NCI-H1092 (cell line): Measurements from ENCODE around the gene ANKRD63.

Experiments
- DNase-seq: peaks from one replicate; lab custom pipeline; 2025; lab: John Stamatoyannopoulos, UW

The ANKRD63 gene

DNA sequence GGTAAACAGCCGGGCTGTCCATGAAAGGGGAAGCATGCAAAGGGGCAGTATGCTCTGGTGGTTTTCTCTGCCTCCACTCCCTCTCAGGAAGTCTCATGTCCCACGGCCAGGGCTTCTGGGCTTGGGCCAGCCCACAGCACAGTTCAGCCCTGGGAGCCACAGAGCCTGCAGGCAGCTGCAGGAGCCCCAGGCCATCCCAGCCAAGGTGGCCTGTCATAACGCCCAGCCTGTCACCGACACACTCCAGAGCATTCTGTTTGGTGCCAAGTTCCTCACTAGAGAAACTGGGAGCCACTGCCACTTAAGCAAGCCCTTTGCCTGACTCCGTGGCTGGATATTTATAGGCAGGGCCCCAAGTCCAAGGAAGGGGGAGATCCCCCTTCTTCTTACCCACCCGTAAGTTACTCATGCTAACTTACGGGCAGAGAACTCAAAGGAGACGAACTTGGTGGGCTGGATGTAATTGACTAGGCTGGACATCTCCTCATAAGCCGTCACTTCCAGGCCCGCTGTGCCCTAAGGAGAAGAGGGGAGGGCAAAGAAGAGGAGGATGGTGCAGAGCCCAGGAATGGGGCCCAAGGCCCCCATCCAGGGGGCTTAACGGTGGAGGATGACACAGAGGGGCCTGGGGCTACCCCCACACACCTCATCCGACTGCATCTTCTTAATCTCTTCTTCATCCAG is 13.2 kb upstream of the ANKRD63 start:
- DNase-seq: no peak

DNA sequence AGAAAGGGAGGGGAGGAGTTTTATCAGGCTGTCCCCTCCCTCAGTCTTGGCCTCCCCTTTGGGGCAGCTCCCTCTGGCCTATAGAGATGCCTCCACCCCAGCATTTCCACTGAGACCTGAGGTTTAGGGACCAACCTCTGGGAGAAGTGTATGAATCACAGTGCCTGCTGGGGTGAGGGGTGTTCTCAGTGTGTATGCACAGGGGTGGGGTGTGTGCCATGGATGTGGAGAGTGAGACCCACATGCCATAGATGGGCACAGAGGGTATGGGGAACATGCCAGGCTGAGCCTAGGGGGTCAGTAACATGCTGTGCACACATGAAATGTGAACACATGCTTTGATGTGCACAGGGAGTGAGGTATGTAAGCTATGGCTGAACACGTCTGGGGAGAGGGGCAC is 12.4 kb upstream of the ANKRD63 start:
- DNase-seq: no peak

GRCh38 chr15:40293905-40294895 is 11.3 kb upstream of the ANKRD63 start:
- DNase-seq: no peak

GRCh38 chr15:40293006-40293405 is 10.1 kb upstream of the ANKRD63 start:
- no peak for DNase-seq

DNA sequence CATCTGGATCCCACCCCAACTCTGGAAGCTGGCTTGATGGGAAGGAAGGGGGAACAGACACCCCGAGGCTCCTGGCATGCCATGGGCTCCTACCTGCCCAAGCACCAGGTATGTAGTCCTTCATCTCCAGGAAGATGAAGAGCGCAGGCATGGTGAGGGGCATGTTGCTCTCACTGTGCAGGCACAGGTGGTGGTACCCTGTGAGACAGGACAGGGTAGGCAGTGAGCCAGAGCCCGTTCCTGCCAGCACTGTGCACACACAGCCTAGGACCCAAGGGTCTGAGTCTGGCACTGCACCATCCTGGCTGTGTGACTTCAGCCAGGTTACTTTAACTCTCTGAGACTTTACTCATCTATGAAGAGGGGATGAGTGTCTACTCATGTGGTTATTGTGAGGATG is 9.4 kb upstream of the ANKRD63 start:
- DNase-seq: no peak

DNA sequence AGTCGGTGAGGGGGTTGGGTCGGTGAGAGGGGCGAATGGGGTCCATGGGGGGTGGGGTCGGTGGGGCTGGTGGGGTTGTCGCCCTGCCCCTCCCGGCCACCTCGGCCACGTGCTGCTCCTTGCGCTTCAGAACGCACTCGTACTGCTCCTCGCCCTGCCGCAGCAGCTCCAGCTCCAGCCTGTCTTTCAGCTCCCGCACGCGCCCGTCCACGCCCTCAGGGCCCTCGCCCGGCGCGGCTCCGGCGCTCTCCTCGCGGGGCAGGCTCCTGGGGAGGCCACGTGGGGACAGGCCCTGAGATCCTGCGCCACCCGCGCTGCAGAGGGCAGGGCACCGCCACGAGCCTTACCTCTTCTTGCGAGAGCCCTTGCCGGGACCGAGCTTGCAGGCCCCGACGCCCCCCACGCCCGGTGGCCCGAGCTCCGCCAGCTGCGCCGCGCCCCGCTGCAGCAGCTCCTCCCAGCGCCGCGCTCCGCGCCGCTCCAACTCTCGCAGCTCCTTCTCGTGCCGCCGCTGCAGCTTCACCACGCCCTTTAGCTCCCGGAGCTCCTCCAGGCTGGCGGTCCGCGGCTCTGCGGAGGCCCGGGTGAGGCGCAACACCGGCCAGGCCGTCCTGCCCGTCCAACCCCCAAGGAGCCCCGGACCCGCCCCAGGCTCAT is 8.2 kb upstream of the ANKRD63 start:
- peak; percentile 26 for DNase-seq

GRCh38 chr15:40290545-40290917 is 7.7 kb upstream of the ANKRD63 start:
- DNase-seq: no peak

DNA sequence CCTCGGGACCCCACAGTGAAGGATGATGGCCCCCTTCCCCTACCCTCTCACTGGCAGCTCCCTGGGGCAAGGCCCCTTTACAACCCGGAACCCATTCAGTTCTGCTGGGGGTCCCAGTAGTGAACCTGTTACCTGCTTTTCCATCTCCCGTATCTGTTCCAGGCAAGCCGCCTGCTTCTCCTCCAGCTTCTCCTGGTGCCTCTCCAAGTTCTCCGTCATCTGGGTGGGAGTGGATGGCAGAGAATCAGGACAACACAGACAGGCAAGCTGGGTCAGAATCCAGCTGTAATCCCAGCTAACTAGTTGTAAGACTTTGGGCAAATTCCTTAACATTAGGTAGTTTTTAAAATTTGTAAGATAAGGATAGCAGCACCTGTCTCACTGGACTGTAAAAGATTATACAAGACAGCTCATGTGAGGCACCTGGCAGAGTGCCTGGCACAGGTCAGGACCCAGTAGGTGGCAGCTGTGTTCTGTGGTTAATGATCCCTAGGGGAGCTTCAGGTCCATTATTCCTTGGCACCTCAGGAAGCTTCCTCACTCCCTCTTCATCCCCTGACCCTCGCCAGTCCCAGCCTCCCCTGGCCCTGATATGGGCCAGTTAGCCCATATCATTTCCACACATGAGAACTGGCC is 6.4 kb upstream of the ANKRD63 start:
- no peak for DNase-seq

DNA sequence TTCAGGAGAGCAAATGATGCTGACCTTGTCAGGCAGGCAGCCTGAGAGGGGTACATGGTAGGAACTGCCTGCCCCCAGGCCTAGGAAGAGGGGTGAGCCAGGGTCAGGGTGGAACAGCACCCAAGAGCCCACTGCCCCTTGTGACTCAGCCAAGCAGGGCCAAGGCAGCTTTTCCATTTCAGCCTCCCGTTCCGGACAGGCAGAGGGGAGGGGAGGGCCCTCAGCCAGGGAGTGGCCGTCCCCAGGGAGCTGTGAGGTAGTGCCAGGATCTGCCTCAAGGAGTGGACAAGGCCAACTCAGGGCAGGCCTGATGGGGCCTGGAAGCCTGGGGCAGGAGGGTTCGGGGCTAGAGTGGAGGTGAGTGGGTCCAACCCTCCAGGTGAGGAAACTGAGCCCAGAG is 5.1 kb upstream of the ANKRD63 start:
- no peak for DNase-seq

GRCh38 chr15:40287505-40287904 is 4.6 kb upstream of the ANKRD63 start:
- no peak for DNase-seq

DNA sequence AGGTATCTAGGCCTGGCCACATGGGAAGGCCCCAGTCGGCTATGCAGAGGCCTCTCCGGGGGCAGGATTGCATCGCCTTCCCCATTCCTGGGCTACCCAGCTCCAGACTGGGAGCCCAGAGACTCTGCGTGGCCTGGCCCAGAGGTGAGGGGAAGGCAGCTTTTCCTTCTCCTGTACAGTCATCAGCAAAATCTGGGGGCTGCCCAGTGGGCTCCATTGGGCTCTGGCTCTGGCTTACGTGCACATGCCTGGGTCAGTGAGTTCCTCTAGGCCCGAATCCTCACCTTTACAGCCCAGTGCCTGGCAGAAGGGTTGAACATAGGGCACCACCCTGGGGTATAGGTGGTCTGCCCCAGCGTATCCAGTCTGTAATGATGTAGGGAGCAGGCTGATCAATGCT is 3.9 kb upstream of the ANKRD63 start:
- DNase-seq: no peak

GRCh38 chr15:40286061-40286532 is 3.2 kb upstream of the ANKRD63 start:
- DNase-seq: no peak

GRCh38 chr15:40285554-40286011 is 2.7 kb upstream of the ANKRD63 start:
- DNase-seq: no peak

DNA sequence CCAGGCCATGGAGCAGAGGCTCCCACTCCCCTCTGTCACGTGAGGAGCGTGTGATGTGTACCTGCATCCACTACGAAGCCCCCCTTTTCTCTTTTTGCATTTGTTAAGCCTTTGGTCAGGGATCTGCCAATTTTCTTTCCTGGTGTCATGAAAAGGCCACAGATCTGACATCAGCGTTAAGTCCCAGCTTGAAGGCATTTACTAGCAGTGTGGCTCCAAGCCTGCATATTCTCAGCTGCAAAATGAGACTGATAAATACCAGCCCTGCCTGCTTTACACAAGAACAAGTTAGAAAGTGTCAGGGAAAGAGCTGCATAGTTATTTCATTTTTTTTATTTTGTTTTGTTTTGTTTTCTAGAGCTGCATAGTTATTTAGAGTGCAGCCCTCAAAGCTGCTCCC is 2.3 kb upstream of the ANKRD63 start:
- no peak for DNase-seq

- DNase-seq: no peak
Observed at GRCh38 chr15:40283615-40284300, 894 bp upstream of the ANKRD63 start.

GRCh38 chr15:40282147-40282868 is 556 bp downstream of the ANKRD63 start:
- DNase-seq: no peak

GRCh38 chr15:40281801-40282146 is 1.1 kb downstream of the ANKRD63 start:
- no peak for DNase-seq

GRCh38 chr15:40281057-40281800 is 1.6 kb downstream of the ANKRD63 start:
- DNase-seq: no peak

DNA sequence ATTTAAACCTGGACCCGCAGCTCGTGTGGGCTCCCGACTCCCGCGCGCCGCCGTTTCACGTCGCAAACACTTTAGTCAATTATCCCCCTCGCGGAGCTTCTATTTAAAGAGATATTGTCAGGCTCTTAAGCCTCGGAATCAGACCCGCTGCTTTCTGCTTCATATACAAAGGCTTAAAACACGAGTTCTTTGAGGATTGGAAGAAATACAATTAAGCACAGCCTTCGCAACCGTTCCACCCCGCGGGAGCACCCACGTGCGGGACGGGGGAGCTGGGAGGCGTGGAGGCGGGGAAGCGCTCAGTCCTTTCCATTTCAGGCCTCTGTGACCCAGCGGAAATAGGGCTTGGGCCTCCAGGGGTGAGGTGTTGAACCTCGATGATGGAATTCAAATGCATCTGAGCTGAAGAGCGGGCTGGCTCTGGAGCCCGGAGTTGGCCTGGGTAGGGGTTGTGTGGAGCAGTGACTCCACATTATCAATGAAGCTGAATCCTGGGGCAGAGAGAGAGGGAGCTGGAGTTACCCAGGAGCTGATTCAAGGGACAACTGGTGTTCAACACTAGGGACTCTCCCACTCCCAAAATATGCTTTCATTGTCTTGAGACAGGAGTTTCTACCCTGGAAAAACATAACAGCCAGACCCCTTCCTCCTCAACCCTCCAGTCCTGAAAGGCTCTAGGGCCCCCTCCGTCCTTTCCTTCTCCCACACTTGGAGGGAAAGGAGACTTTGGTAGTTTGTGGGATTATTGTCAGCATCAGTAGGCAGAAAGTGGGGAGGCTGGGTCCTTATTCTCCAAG is 2.4 kb downstream of the ANKRD63 start:
- no peak for DNase-seq
